LNCaP clone FGC (cell line): Measurements from ENCODE around the gene COMTD1.

Experiments used
- DNase-seq: peaks from one replicate; pipeline ENCODE4 v3.0.0-alpha.2; 2011; ENCODE audit warnings: low read depth
- H3K4me3 ChIP-seq: 2 replicates; pipeline ENCODE4 v1.5.1; 2011; ENCODE audit warnings: mild to moderate bottlenecking, low read depth, low read length, control low read depth
- CTCF ChIP-seq: IDR thresholded peaks from 2 replicates; pipeline ENCODE4 v1.5.1; 2012; ENCODE audit warnings: mild to moderate bottlenecking; ENCODE audit not compliant: control insufficient read depth, insufficient read depth; ENCODE audit errors: extremely low read depth

The COMTD1 gene

GRCh38 chr10:75235375-75236177, at the start of gene COMTD1:
TSS of gene COMTD1 (minus strand) at chr10:75235957. CDS start at chr10:75235928, 29 bp downstream.
- peak; percentile 89 for DNase-seq
- peak within 1 kb of the TSS; percentile 79 for H3K4me3 ChIP-seq
- TF ChIP-seq CTCF = peak; percentile 100

GRCh38 chr10:75283671-75284470, 48.1 kb upstream of the COMTD1 start:
- DNase-seq = no peak
- TF ChIP-seq CTCF = no peak
- H3K4me3 ChIP-seq = no peak overlapping the region

- no peak overlapping the region for H3K4me3 ChIP-seq
- DNase-seq = no peak
- TF ChIP-seq CTCF = no peak
These were observed 47.4 kb upstream of the COMTD1 start for GRCh38 chr10:75283078-75283670.

- no peak for DNase-seq
- no peak for TF ChIP-seq CTCF
These were observed 46.2 kb upstream of the COMTD1 start for GRCh38 chr10:75281974-75282373.

GRCh38 chr10:75280236-75280635, 44.5 kb upstream of the COMTD1 start:
- no peak overlapping the region for H3K4me3 ChIP-seq
- TF ChIP-seq CTCF = no peak
- no peak for DNase-seq

More at GRCh38 chr10:75281974-75282373, 46.2 kb upstream of the COMTD1 start:
- no peak overlapping the region for H3K4me3 ChIP-seq

- no peak for DNase-seq
- no peak overlapping the region for H3K4me3 ChIP-seq
- TF ChIP-seq CTCF = no peak
These were observed 40.5 kb upstream of the COMTD1 start for GRCh38 chr10:75276069-75276872.
